ENCODE results near the gene HCN1.
"Not testable (repeated sequence)": the region's sequence is repeated elsewhere in the genome, so short reads cannot be mapped to it uniquely, and the experiment has no call there.

The HCN1 gene

DNA sequence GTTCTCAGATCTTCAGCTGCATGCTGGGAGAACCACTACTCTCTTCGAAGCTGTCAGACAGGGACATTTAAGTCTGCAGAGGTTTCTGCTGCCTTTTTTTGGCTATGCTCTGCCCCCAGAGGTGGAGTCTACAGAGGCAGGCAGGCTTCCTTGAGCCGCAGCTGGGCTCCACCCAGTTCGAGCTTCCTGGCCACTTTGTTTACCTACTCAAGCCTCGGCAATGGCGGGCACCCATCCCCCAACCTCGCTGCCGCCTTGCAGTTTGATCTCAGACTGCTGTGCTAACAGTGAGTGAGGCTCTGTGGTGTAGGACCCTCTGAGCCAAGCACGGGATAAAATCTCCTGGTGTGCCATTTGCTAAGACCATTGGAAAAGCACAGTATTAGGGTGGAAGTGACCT, 110.2 kb downstream of the HCN1 start:
- not testable (repeated sequence) for ATAC-seq

DNA sequence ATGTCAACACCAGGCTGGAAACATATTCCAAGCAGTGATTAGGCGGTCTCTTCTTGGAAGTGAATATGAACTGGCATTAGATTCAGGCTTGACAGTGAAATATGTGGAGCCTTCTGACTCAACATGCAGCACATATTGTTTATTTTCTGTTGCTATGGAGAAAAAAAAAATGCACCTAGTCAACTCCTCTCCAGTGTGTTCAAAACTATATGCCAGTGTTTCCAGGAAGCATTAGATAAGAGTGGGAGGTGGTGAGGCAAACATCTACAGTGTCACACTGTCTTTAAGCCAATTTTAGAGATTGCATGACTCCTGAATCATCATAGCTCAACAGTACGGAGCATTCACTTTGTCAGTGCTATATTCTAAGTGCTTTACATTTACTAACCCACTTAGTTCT, 117.9 kb downstream of the HCN1 start:
- TF ChIP-seq PPARA (CRISPR knock-in tag; IDR thresholded peaks at IDR 0.05; ENCODE audit: borderline replicate concordance) (no peak), GLIS3 (CRISPR knock-in tag; IDR thresholded peaks at IDR 0.05) (no peak)
- no peak for ATAC-seq

DNA sequence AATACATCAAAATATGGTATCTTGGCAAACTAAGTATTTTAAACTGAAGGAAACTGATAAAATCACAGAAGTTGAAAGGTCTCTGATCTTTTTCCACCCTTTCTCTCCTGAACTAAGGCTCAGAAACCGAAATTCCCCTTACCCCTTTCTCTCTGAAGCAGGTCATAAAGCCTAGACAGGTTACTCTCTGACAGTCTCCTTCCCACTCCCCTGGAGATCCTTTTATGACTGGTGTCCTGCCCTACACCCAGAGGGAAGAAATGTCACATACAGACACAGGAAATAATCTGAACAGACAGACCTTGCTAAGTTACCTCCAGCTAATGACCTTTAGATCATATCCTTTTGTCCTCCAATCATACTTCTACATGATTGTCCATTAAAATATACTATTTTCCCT, 127.4 kb downstream of the HCN1 start:
- TF ChIP-seq, protein P1, sequence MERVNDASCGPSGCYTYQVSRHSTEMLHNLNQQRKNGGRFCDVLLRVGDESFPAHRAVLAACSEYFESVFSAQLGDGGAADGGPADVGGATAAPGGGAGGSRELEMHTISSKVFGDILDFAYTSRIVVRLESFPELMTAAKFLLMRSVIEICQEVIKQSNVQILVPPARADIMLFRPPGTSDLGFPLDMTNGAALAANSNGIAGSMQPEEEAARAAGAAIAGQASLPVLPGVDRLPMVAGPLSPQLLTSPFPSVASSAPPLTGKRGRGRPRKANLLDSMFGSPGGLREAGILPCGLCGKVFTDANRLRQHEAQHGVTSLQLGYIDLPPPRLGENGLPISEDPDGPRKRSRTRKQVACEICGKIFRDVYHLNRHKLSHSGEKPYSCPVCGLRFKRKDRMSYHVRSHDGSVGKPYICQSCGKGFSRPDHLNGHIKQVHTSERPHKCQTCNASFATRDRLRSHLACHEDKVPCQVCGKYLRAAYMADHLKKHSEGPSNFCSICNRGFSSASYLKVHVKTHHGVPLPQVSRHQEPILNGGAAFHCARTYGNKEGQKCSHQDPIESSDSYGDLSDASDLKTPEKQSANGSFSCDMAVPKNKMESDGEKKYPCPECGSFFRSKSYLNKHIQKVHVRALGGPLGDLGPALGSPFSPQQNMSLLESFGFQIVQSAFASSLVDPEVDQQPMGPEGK (CRISPR knock-in tag; IDR thresholded peaks at IDR 0.05; ENCODE audit: borderline replicate concordance) = no peak
- ATAC-seq = no peak

DNA sequence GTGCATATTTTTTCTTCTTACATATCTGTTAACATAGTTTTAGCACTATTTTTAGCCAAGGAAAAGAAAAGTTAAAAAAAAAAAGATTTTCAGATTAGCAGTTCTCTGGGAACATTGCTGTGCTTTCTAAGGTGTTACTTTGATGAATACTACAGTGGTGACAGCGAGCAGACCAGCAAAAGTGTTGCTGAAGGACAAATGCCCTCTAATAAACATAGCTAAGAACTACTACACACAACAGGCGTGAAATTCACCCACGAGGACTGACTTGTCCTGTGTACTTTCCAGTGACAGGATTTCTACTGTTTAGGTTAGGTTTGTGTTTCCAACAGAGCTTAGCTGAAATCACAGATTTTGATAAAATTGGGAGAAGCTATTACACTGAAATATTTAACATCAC, 153.8 kb downstream of the HCN1 start:
- ATAC-seq = no peak
- no peak for TF ChIP-seq ARNTL (CRISPR knock-in tag; IDR thresholded peaks at IDR 0.05; ENCODE audit: borderline replicate concordance, low read depth)
- TF ChIP-seq, protein P2, sequence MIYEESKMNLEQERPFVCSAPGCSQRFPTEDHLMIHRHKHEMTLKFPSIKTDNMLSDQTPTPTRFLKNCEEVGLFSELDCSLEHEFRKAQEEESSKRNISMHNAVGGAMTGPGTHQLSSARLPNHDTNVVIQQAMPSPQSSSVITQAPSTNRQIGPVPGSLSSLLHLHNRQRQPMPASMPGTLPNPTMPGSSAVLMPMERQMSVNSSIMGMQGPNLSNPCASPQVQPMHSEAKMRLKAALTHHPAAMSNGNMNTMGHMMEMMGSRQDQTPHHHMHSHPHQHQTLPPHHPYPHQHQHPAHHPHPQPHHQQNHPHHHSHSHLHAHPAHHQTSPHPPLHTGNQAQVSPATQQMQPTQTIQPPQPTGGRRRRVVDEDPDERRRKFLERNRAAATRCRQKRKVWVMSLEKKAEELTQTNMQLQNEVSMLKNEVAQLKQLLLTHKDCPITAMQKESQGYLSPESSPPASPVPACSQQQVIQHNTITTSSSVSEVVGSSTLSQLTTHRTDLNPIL (CRISPR knock-in tag; IDR thresholded peaks at IDR 0.05; ENCODE audit: low read depth) = no peak

DNA sequence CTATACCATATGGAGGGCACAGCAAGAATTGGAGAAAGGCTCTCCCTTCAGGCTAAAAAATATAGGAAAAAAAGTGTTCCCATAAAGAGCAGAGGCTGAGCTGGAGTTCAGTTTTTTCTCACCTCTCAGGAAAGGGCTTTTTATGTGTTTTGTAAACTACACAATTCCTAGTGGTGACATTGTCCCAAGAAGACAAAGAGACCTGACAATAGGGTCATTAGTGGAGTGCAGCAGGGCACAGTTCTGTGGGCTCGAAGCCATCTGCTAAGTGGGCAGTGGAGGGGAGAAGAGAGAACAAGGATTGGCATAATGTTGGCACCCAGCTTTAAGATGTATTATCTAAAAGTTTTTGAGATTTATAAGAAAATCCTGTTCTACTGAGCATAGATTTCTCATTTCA, 162.5 kb downstream of the HCN1 start:
- ATAC-seq = no peak
- no peak for TF ChIP-seq CSDC2 (CRISPR knock-in tag; IDR thresholded peaks at IDR 0.05)
- TF ChIP-seq TOX (CRISPR knock-in tag; IDR thresholded peaks at IDR 0.05; ENCODE audit: borderline replicate concordance) = no peak
- no peak for TF ChIP-seq OSR1 (CRISPR knock-in tag; IDR thresholded peaks at IDR 0.05)
- TF ChIP-seq ZFP30 (CRISPR knock-in tag; IDR thresholded peaks at IDR 0.05) = no peak
- TF ChIP-seq BACH2 (CRISPR knock-in tag; IDR thresholded peaks at IDR 0.05; ENCODE audit: borderline replicate concordance) = no peak
- no peak for TF ChIP-seq ZNF565 (CRISPR knock-in tag; conservative IDR thresholded peaks at IDR 0.05; ENCODE audit: low read depth)

DNA sequence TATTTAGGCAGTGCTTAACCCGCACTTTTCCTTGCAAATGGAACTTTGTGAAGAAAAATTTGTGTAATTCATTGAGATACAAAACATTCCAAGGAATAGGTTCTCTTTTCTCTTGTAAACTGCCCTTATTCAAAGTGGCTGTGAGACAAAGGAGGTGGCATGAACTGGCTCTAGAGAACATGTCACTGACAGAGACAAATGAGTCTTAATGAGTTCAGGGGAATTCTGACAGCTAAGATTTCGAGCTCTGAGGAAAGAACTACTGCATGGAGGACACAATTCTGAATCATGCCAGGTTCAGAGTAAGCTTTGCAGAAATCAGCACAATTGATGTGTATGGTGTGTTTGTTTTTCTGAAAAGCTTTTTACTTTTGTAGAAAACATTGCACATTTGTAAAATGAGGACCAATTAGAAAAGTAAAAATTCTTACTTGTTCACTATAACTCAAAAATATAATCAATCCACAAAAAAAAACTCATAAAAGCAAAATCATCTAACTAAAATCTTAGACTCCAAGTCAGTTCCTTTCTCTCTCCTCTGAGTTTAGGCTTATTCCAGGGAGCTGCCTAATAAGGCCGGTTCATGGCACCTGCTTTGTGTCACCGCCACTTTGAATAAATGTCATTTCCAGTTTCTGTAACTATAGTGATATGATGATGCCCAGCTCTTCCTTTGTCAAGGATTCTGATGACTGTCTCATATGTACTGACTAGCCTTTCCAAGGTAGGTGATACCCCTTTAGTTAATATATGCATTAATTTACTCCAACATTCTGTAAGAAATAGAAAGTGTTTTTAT, 163.2 kb downstream of the HCN1 start:
- ATAC-seq = no peak
- no peak for TF ChIP-seq CSDC2 (CRISPR knock-in tag; IDR thresholded peaks at IDR 0.05)
- no peak for TF ChIP-seq ISL1 (CRISPR knock-in tag; IDR thresholded peaks at IDR 0.05)
- TF ChIP-seq, protein P3, sequence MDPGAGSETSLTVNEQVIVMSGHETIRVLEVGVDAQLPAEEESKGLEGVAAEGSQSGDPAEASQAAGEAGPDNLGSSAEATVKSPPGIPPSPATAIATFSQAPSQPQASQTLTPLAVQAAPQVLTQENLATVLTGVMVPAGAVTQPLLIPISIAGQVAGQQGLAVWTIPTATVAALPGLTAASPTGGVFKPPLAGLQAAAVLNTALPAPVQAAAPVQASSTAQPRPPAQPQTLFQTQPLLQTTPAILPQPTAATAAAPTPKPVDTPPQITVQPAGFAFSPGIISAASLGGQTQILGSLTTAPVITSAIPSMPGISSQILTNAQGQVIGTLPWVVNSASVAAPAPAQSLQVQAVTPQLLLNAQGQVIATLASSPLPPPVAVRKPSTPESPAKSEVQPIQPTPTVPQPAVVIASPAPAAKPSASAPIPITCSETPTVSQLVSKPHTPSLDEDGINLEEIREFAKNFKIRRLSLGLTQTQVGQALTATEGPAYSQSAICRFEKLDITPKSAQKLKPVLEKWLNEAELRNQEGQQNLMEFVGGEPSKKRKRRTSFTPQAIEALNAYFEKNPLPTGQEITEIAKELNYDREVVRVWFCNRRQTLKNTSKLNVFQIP (CRISPR knock-in tag; IDR thresholded peaks at IDR 0.05; ENCODE audit: borderline replicate concordance, low read depth) = no peak
- TF ChIP-seq, protein P1 (CRISPR knock-in tag; IDR thresholded peaks at IDR 0.05; ENCODE audit: borderline replicate concordance) = no peak
- TF ChIP-seq ZNF8 (CRISPR knock-in tag; IDR thresholded peaks at IDR 0.05) = no peak
- no peak for TF ChIP-seq ZC3H10 (CRISPR knock-in tag; IDR thresholded peaks at IDR 0.05)
- no peak for TF ChIP-seq TCF4 (CRISPR knock-in tag; IDR thresholded peaks at IDR 0.05; ENCODE audit: borderline replicate concordance)
- no peak for TF ChIP-seq ESRRG (CRISPR knock-in tag; IDR thresholded peaks at IDR 0.05)
- TF ChIP-seq OSR1 (CRISPR knock-in tag; IDR thresholded peaks at IDR 0.05) = no peak
- TF ChIP-seq PPARA (CRISPR knock-in tag; IDR thresholded peaks at IDR 0.05; ENCODE audit: borderline replicate concordance) = no peak
- no peak for TF ChIP-seq RARB (CRISPR knock-in tag; IDR thresholded peaks at IDR 0.05)
- TF ChIP-seq ZNF70 (CRISPR knock-in tag; IDR thresholded peaks at IDR 0.05) = no peak
- TF ChIP-seq BACH2 (CRISPR knock-in tag; IDR thresholded peaks at IDR 0.05; ENCODE audit: borderline replicate concordance) = no peak
